ENCODE data around the gene CAPZB.

Gene CAPZB

DNA sequence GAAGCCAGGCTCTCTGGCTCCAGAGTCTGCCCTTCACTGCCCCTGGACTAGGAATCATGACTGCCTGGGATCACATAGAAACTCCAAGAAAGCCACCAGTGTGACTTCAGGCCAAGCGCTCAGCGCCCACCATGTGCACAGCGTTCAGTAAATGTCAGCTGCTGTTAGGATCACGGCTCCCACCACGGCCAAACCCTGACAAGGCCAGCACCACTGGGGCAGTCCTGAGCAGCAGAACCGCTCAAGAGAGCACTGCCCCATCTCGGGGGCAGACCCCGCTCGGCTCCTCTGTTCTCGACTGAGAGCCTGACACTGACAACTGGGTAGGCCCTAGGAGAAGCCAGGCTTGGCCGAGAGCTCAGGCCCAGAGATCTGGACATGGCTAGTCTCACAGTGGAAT lies 10.0 kb downstream of the CAPZB start:
- H3K9ac ChIP-seq (ENCODE audit: low read depth, low read length), result no peak overlapping the region

GRCh38 chr1:19472174-19472573 lies 13.2 kb downstream of the CAPZB start:
- TF ChIP-seq CTCF (IDR thresholded peaks at IDR 0.05; ENCODE audit: borderline replicate concordance, extremely low read depth, low read length, poor library complexity, severe bottlenecking) (no peak), EZH2 (IDR thresholded peaks at IDR 0.05; ENCODE audit: borderline replicate concordance, low read depth, low read length, severe bottlenecking) (no peak)
- peaks cover 86% of the 10 kb centered on the region for H4K20me1 ChIP-seq (ENCODE audit: insufficient read depth, low read length)

More for the DNA sequence above, 10.0 kb downstream of the CAPZB start:
- Histone ChIP-seq H3K27ac (ENCODE audit: low read length) (no peak overlapping the region), H4K20me1 (ENCODE audit: insufficient read depth, low read length) (peaks cover 89% of the 10 kb centered on the region), H3K4me3 (ENCODE audit: low read depth in 1 of 2, low read length in 2 of 2) (no peak overlapping the region), H3K36me3 (ENCODE audit: insufficient read depth, low read length) (peaks cover 49% of the 10 kb centered on the region), H3K4me2 (ENCODE audit: insufficient read depth, low read length) (no peak overlapping the region), H2AFZ (ENCODE audit: low read depth, low read length) (no peak overlapping the region), H3K27me3 (ENCODE audit: insufficient read depth, low read length, poor library complexity) (no peaks in the 10 kb centered on the region), H3K4me1 (ENCODE audit: insufficient read depth, low read length) (no peaks in the 10 kb centered on the region), H3K79me2 (ENCODE audit: insufficient read depth, low read length) (peaks cover 98% of the 10 kb centered on the region), H3K9me3 (ENCODE audit: insufficient read depth, low read length, severe bottlenecking) (no peaks in the 10 kb centered on the region)
- no peak for DNase-seq
- TF ChIP-seq CTCF (IDR thresholded peaks at IDR 0.05; ENCODE audit: borderline replicate concordance, extremely low read depth, low read length, poor library complexity, severe bottlenecking) (no peak), EZH2 (IDR thresholded peaks at IDR 0.05; ENCODE audit: borderline replicate concordance, low read depth, low read length, severe bottlenecking) (no peak)
- ATAC-seq (ENCODE audit: insufficient read depth, low read depth), result no peak

DNA sequence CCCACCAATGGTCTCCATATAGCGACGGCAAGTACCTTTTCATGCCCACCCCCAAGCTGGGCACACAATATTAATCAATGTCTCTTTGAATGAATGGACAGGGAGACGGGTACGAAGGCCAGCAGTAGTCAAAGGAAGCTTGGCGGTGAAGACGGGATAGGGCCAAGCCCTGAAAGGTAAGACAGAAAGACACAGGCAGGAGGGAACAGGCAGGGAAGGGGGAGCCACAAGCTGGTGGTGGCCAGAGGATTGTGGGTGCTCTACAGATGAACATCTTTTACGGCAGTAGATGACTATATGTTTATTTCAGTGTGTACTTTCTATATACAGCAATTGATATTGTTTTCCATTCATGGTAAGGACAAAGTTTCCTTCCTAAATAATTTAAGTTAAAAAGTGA lies 16.3 kb downstream of the CAPZB start:
- Histone ChIP-seq H3K9ac (ENCODE audit: low read depth, low read length) (no peak overlapping the region), H3K4me1 (ENCODE audit: insufficient read depth, low read length) (peaks cover 20% of the 10 kb centered on the region), H3K4me3 (ENCODE audit: low read depth in 1 of 2, low read length in 2 of 2) (no peak overlapping the region), H3K27ac (ENCODE audit: low read length) (no peak overlapping the region), H2AFZ (ENCODE audit: low read depth, low read length) (no peak overlapping the region), H4K20me1 (ENCODE audit: insufficient read depth, low read length) (peaks cover 84% of the 10 kb centered on the region), H3K27me3 (ENCODE audit: insufficient read depth, low read length, poor library complexity) (no peaks in the 10 kb centered on the region), H3K4me2 (ENCODE audit: insufficient read depth, low read length) (no peak overlapping the region), H3K9me3 (ENCODE audit: insufficient read depth, low read length, severe bottlenecking) (no peaks in the 10 kb centered on the region), H3K79me2 (ENCODE audit: insufficient read depth, low read length) (peaks cover 95% of the 10 kb centered on the region), H3K36me3 (ENCODE audit: insufficient read depth, low read length) (peaks cover 22% of the 10 kb centered on the region)
- no peak for ATAC-seq (ENCODE audit: insufficient read depth, low read depth)
- no peak for DNase-seq
- no peak for TF ChIP-seq EZH2 (IDR thresholded peaks at IDR 0.05; ENCODE audit: borderline replicate concordance, low read depth, low read length, severe bottlenecking)
- no peak for TF ChIP-seq CTCF (IDR thresholded peaks at IDR 0.05; ENCODE audit: borderline replicate concordance, extremely low read depth, low read length, poor library complexity, severe bottlenecking)

More at GRCh38 chr1:19472174-19472573, 13.2 kb downstream of the CAPZB start:
- DNase-seq (no peak), ATAC-seq (ENCODE audit: insufficient read depth, low read depth) (no peak)
- no peaks in the 10 kb centered on the region for H3K27me3 ChIP-seq (ENCODE audit: insufficient read depth, low read length, poor library complexity)
- no peak overlapping the region for H3K9ac ChIP-seq (ENCODE audit: low read depth, low read length)
- H3K4me3 ChIP-seq (ENCODE audit: low read depth in 1 of 2, low read length in 2 of 2), result no peak overlapping the region
- H3K79me2 ChIP-seq (ENCODE audit: insufficient read depth, low read length), result peaks cover 98% of the 10 kb centered on the region
- H2AFZ ChIP-seq (ENCODE audit: low read depth, low read length), result no peak overlapping the region
- H3K27ac ChIP-seq (ENCODE audit: low read length), result no peak overlapping the region
- no peaks in the 10 kb centered on the region; the same call in 1 of the 2 replicates for H3K4me1 ChIP-seq (ENCODE audit: insufficient read depth, low read length)
- H3K9me3 ChIP-seq (ENCODE audit: insufficient read depth, low read length, severe bottlenecking), result no peaks in the 10 kb centered on the region
- peaks cover 31% of the 10 kb centered on the region for H3K36me3 ChIP-seq (ENCODE audit: insufficient read depth, low read length)
- H3K4me2 ChIP-seq (ENCODE audit: insufficient read depth, low read length), result no peak overlapping the region

Measured in DND-41 (cell line).